IPS DF 4.7 (cell line): Measurements from ENCODE around the gene PRKG1.
A peak's percentile ranks its signal among the peaks of the same experiment; 100 is the strongest.

Experiments used
- DNase-seq: peaks from one replicate; pipeline ENCODE4 v3.0.0-alpha.2; 2013; ENCODE audit warnings: low spot score; ENCODE audit errors: extremely low read depth

The PRKG1 gene

DNA sequence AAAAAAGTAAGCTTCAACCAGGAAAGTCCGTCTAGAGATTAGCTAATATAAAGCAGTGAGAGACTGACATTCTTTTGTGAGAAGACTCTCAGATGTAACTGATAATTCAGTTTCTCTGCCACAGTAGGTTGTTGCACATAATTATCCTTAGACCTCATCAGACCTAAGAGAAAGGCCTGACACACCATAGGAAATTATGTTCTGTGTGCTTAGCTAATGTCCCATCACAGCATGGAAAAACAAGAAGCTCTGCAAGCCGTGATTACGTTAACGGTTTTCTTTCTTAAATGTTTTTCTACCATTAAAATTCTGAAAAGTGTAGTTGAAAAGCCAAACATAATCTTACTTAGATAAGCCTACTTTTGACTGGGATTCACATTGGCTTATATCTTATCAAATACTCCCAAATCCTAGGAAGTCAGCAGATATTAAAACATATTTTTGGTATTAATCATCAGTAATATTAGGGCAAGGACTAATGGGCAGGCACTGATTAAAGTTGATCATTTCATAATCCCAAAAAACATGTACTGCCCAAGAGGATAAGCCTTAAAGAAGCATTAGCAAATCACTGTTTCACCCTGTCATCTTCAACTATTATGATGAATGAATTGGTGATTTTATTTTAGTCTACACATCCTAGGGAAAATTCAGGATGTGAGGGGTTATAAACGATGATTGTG lies 619.9 kb downstream of the PRKG1 start:
- DNase-seq, result no peak

- no peak for DNase-seq
These were observed 622.0 kb downstream of the PRKG1 start for GRCh38 chr10:51696251-51696650.

DNA sequence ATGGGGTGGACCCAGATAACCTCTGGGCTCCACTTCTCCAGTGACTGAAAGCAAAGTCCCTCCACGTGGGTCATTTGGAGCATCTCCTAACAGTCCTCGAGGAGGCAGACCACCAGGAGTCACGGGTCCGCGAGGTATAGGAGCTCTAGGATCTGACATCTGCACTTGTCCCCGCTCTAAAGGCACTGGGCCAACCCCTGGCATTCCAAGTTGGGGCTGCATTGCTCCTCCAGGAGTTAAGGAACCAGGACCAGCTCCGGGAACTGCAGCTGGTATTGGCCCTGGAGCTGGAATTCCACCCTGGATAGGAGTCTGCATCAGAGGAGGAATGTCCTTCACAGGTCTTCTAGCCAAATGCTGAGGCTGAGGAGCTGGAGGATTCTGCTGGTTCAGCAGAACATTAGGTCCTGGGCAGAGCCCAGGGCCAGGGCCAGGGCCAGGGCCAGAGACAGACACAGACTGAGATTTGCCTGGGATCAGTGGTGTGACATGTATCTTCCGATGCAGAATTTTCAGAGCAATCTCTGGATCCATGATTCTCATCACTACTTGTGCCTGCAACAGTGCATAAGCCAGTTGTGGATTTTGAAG lies 624.3 kb downstream of the PRKG1 start:
- DNase-seq, result no peak

DNA sequence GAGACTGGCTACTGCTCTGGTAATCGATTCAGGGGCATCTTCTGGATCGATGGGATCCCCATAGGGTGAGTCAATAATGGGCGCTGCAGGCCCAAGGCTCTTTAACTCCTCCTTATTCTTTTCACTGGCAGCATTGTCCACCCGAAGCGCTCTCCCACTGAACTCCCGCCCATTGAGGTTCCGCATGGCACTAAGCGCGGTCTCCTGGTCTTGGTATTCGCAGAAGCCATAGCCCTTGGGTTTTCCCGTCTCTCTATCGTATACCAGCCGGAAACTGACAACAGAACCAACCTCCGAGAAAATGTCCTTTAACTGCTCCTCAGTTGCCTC lies 624.8 kb downstream of the PRKG1 start:
- DNase-seq, result no peak

DNA sequence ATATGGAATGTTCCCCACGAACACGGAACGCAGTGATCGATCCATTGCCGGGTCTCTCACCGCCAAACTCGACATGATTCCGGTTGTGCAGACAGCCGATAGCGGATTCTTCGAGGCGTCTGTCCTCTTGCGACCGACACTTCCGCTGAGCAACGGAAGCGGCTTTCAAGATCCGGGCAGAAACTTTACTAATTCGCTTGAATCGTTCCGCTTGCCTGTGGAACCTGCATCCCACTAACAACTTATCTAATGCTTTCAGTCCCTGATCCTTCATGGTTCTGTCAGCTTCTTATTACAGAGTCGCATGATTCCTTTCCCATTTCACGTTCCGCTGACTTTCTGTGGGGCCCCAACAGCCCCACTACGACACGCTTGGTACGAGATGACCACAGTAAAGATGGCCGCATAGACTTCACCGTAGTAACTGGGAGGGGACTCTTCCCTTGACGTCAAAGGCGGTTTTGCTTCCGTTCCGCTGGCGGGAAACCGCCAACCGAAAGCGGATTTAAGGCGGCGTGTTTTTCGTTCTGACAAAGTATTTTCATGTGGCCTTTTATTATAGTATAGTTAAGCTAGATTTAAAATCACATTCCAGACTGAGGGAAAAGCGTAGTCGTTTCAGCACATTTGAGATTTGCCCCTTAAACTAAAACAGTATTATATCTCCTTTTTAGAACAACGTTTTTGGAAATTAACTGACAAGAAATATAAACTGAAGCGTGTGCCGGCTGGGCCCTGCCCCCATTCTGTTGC lies 625.4 kb downstream of the PRKG1 start, which contains the start of gene CSTF2T:
TSS of gene CSTF2T (minus strand) at position 121 of the 753 bp plus-strand sequence. CDS start at position 75, 46 bp downstream.
- DNase-seq, result peak; percentile 76

DNA sequence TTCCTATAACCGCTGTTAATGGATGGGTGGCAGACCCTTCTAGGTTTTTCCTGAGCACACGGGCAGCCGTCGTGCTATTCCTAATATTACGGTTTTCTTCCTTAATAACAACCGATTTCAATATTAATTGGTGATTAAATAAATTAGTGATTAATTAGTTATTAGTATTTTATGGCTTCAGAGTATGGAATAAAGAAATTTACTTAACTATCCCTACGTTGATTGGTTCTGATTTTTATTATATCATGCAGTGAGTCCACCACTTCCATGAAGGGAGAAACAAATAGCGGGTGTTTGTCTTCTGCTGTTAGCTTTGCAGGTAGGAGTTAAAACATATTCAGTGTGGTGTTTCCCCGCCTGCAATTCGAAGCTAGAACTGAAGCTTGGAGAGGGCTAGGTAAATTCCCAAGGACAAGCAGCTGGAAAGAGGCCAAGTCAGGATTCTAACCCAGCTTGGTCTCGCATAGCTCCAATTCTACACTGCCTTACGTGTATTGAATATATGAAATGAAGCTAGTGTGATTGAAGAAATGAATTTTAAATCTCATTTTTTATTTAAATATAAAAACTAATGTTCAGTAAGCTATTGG lies 626.0 kb downstream of the PRKG1 start:
- no peak for DNase-seq

- no peak for DNase-seq
These were observed 631.5 kb downstream of the PRKG1 start for GRCh38 chr10:51705774-51706173.

- DNase-seq, result no peak
These were observed 631.9 kb downstream of the PRKG1 start for GRCh38 chr10:51706225-51706624.

- no peak for DNase-seq
These were observed 633.1 kb downstream of the PRKG1 start for GRCh38 chr10:51707392-51707791.

DNA sequence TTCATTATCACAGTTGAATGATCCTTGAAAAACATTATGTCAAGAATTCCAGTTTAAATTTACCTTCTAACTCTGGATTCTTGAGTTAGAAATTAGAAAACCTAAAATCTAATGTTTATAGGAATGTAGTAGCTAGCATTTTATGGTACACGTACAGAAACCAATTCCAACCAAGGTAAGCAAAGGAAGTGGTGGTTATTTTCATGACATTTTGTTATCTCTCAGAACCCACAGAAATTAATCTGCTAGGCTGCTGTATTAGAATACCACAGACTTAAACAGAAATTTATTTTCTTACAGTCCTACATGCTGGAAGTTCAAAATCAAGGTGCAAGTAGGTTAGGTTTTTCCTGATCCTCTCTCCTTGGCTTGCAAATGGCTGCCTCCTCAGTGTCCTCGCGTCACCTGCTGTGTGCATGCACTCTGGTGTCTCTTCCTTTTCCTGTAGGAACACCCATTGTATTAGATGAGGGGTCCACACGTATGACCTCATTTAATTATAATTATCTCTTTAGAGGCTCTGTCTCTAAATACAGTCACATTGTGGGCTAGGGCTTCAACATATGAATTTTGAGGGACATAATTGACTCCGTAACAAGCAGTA lies 633.6 kb downstream of the PRKG1 start:
- DNase-seq, result no peak

DNA sequence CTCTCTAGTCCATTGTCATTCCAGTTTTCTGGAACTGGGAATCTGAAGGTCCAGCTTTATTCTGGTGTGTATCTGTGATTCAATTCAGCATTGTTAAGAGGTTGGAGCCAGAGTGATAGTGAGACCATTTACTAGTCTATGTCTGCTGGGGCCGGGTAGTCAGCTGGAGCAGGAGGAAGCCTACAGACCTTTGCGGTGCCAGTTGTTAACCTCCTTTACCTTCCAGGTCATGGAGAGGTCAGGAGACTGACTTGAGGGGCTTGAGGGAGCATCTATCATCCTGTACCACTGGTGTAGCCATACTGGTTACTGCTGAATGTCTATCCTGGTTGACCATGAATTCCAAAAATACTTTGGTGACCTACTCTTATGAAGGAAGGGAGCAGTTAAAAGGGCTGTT lies 634.3 kb downstream of the PRKG1 start:
- no peak for DNase-seq

DNA sequence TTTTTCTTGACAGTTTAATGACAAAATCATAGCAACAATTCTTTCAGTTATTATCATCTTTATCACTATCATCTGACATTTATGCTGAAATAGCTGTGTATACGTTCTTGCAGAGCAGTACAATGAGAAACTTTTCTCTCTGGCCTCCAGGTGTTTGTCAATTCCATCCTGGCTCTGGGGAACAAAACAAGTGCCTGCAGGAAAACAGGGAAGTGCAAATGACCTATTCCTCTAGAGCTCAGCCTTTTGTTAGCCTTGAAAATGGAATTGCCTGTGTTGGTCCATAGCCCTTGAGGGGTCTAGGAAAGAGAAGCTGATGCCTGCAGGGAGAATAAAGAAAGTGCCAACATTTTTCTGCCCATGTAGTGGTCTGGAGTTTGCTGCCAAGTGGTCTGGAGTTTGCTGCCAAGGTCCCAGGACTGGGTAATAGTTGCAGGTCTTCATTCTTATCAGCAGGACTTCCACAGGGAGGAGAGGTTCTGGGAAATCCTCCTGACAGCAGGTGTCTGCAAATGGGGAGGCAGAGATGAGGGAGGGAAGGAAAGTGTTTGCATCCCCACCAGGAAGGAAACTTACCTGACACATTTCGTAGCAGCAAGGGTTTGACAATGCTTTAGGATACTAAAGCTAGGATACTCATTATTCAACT lies 635.2 kb downstream of the PRKG1 start:
- DNase-seq, result no peak

DNA sequence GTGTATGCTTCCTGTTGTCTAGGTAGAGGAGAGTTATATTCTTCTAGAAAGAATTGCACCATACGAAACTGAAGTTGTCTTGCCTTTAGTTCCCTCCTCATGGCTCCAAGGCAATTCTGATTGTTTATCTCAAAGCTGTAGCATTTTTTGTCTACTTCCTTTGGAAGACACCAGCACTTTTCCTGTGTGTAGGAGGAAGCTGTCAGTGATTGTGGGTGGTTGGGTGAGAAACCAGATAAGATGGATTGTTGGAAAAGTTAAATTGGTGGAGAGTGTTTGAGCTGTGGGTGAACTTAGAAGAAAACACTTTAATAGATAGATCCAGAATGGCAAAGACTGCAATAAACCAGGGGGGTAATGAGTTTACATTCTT lies 637.2 kb downstream of the PRKG1 start:
- no peak for DNase-seq

GRCh38 chr10:51716981-51717380 lies 642.7 kb downstream of the PRKG1 start:
- DNase-seq, result no peak

GRCh38 chr10:51718804-51719291 lies 644.6 kb downstream of the PRKG1 start:
- no peak for DNase-seq

DNA sequence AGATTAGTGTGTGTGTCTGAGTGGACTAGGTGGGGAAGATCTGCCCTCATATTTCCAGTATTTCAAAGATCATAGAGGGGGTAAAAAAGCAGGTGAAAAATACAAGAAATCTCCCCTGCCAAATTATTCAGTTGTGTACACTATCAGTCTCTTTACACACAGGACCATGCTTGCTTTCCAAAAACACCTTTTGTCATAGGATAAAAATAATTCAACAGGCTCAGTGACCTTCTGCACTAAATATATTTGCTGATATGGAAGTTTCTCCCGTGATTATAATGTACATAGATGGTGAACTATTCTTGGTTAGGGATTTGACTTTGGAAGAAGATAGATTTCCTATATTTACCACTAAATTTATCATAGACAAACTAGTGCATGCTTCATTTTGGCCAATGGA lies 649.8 kb downstream of the PRKG1 start:
- DNase-seq, result no peak

DNA sequence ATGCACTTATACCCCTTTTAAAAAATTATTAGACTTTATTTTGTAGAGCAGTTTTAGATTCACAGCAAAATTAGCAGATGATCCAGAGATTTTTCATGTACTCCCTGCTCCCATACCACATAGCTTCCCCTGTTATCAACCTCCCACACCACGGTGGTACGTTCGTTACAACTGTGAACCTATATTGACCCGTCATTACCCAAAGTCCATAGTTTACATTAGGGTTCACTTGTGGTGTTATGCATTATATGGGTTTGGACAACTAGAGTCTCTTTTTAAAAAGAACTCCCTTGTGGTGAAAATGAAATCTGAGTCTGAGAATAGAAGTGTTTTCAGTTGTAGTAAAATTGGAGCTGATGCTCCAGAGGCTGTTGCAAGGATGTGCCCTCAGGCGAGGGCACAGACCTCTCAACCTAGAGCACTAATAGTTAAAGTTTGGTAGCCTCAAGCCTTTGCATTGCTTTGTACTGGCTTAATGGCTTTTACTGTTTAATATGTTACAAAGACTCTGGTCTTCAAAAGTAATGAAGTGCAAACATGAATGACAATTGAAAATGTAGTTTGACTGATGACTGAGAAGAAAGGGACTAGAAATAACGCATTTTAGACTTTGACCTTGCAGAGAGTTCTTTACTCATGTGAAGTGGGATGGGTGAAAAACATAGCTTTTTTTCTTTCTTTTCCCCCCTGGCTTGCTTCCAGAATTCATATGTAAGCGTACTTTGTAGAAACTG lies 655.7 kb downstream of the PRKG1 start:
- DNase-seq, result no peak

- no peak for DNase-seq
These were observed 658.8 kb downstream of the PRKG1 start for GRCh38 chr10:51733057-51733456.

DNA sequence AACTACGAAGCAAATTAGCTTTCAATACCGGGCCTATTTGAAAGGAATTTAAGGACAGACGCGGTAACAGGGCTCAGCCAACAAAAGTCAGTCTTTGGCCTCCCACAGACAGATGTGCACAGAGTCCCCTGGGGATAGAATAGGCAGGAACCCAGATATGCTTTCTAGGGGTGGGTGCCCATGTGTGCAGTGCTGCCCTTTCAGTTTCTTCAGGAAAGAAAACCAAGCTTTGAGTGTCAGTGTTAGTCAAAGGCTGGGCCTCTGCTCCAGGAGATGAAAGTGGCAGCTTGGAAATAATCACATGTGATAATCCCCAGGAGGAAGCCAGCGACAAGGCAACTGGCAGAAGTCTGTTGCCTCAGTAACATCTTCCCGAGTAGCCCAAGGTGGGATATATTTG lies 668.9 kb downstream of the PRKG1 start:
- DNase-seq, result no peak

DNA sequence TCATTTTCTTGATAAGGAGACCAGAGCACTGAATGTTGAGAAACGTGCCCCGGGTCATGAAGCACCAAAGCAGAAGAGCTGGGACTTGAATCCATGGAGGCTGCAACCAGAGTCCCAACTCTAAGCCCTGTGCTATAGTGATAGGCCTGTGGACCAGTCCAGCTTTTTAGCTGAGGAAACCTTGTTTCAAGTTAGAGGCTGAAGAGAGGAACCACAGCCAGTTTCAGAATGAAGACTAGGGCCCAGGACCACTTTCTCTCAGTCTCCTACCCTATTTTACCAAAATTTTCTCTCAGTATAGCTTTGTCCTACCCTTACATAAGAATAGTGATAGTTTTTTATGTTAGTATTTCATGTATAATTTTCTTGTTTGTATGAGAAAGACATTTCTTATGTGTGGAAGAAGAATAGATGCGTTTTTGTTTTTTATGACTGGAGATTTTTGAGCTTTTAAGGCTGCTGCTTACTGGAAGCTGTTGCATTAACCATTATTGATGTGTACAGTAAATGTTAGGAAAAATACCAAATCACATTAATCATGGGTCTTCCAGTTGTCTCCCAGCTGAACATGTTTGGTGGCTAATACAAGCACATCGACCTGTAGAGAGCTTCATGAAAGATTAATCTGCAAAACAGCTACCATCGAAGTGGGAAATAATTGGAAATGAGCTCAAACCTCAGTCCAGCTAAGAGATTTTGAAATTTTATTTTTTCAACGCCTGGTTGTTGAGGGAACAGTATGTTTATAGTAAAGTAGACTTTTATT lies 670.1 kb downstream of the PRKG1 start:
- DNase-seq, result no peak
